ENCODE measurements around the gene TNNI2.
A peak's percentile ranks its signal among the peaks of the same experiment; 100 is the strongest.

TNNI2 gene

GRCh38 chr11:1819074-1819473 is 19.7 kb upstream of the TNNI2 start:
- no peak for DNase-seq (ENCODE audit: low read depth)
- no peak overlapping the region for H3K4me3 ChIP-seq (ENCODE audit: low read depth, low read length)

GRCh38 chr11:1820463-1821325 is 18.1 kb upstream of the TNNI2 start:
- no peak for DNase-seq (ENCODE audit: low read depth)
- H3K4me3 ChIP-seq (ENCODE audit: low read depth, low read length), result no peak overlapping the region

- no peak for DNase-seq (ENCODE audit: low read depth)
Observed at GRCh38 chr11:1821562-1821961, 17.2 kb upstream of the TNNI2 start.

GRCh38 chr11:1822648-1823375 is 16.0 kb upstream of the TNNI2 start:
- DNase-seq (ENCODE audit: low read depth), result no peak
- no peak overlapping the region for H3K4me3 ChIP-seq (ENCODE audit: low read depth, low read length)

More at GRCh38 chr11:1821562-1821961, 17.2 kb upstream of the TNNI2 start:
- no peak overlapping the region for H3K4me3 ChIP-seq (ENCODE audit: low read depth, low read length)

- no peak for DNase-seq (ENCODE audit: low read depth)
Observed at GRCh38 chr11:1823376-1824220, 15.2 kb upstream of the TNNI2 start.

GRCh38 chr11:1824221-1825038 is 14.4 kb upstream of the TNNI2 start:
- no peak for DNase-seq (ENCODE audit: low read depth)
- no peak overlapping the region for H3K4me3 ChIP-seq (ENCODE audit: low read depth, low read length)

More at GRCh38 chr11:1823376-1824220, 15.2 kb upstream of the TNNI2 start:
- no peak overlapping the region for H3K4me3 ChIP-seq (ENCODE audit: low read depth, low read length)

- DNase-seq (ENCODE audit: low read depth), result no peak
Observed at GRCh38 chr11:1825039-1825740, 13.6 kb upstream of the TNNI2 start.

GRCh38 chr11:1825785-1826451 is 12.9 kb upstream of the TNNI2 start:
- DNase-seq (ENCODE audit: low read depth), result no peak

More at GRCh38 chr11:1825039-1825740, 13.6 kb upstream of the TNNI2 start:
- H3K4me3 ChIP-seq (ENCODE audit: low read depth, low read length), result no peak overlapping the region

GRCh38 chr11:1826552-1827094 is 12.2 kb upstream of the TNNI2 start:
- no peak overlapping the region for H3K4me3 ChIP-seq (ENCODE audit: low read depth, low read length)
- peak; percentile 64 for DNase-seq (ENCODE audit: low read depth)

More at GRCh38 chr11:1825785-1826451, 12.9 kb upstream of the TNNI2 start:
- no peak overlapping the region for H3K4me3 ChIP-seq (ENCODE audit: low read depth, low read length)

- peak; percentile 78 for DNase-seq (ENCODE audit: low read depth)
Observed at GRCh38 chr11:1827095-1827813, 11.5 kb upstream of the TNNI2 start.

GRCh38 chr11:1827931-1828330 is 10.8 kb upstream of the TNNI2 start:
- H3K4me3 ChIP-seq (ENCODE audit: low read depth, low read length), result no peak overlapping the region
- no peak for DNase-seq (ENCODE audit: low read depth)

More at GRCh38 chr11:1827095-1827813, 11.5 kb upstream of the TNNI2 start:
- H3K4me3 ChIP-seq (ENCODE audit: low read depth, low read length), result no peak overlapping the region

GRCh38 chr11:1828542-1828941 is 10.2 kb upstream of the TNNI2 start:
- DNase-seq (ENCODE audit: low read depth), result no peak

GRCh38 chr11:1829039-1829820 is 9.6 kb upstream of the TNNI2 start:
- peak; percentile 34 for DNase-seq (ENCODE audit: low read depth)

More at GRCh38 chr11:1828542-1828941, 10.2 kb upstream of the TNNI2 start:
- H3K4me3 ChIP-seq (ENCODE audit: low read depth, low read length), result no peak overlapping the region

GRCh38 chr11:1830004-1830321 is 8.8 kb upstream of the TNNI2 start:
- no peak for DNase-seq (ENCODE audit: low read depth)
- no peak overlapping the region for H3K4me3 ChIP-seq (ENCODE audit: low read depth, low read length)

More at GRCh38 chr11:1829039-1829820, 9.6 kb upstream of the TNNI2 start:
- H3K4me3 ChIP-seq (ENCODE audit: low read depth, low read length), result no peak overlapping the region

- no peak overlapping the region for H3K4me3 ChIP-seq (ENCODE audit: low read depth, low read length)
- DNase-seq (ENCODE audit: low read depth), result no peak
Observed at GRCh38 chr11:1830322-1831223, 8.2 kb upstream of the TNNI2 start.

Data from skeletal muscle cell (primary cell).